ELR (cell line): ENCODE data around the gene ALG12.
"Not testable (repeated sequence)": the region's sequence is repeated elsewhere in the genome, so short reads cannot be mapped to it uniquely, and the experiment has no call there.

Experiments
- DNase-seq: peaks from one replicate; pipeline ENCODE4 v3.0.0-alpha.2; 2015; ENCODE audit warnings: low read depth

The ALG12 gene

GRCh38 chr22:49866646-49867045, 51.6 kb downstream of the ALG12 start:
- no peak for DNase-seq

GRCh38 chr22:49866134-49866533, 52.1 kb downstream of the ALG12 start:
- no peak for DNase-seq

- DNase-seq, result no peak
These were observed 53.1 kb downstream of the ALG12 start for GRCh38 chr22:49865156-49865555.

GRCh38 chr22:49863931-49864330, 54.3 kb downstream of the ALG12 start:
- no peak for DNase-seq

- no peak for DNase-seq
These were observed 55.8 kb downstream of the ALG12 start for GRCh38 chr22:49862496-49862776.

GRCh38 chr22:49861642-49862495, 56.4 kb downstream of the ALG12 start:
- DNase-seq, result no peak

GRCh38 chr22:49858827-49859226, 59.4 kb downstream of the ALG12 start:
- DNase-seq, result no peak

- DNase-seq, result no peak
These were observed 61.2 kb downstream of the ALG12 start for GRCh38 chr22:49856766-49857618.

- DNase-seq, result no peak
These were observed 61.9 kb downstream of the ALG12 start for GRCh38 chr22:49856343-49856742.

GRCh38 chr22:49855251-49855911, 62.9 kb downstream of the ALG12 start:
- DNase-seq, result peak; percentile 48

GRCh38 chr22:49853981-49854831, 64.0 kb downstream of the ALG12 start:
- peak; percentile 54 for DNase-seq

- DNase-seq, result peak; percentile 96
These were observed 65.0 kb downstream of the ALG12 start, which contains the start of gene ZBED4 for GRCh38 chr22:49852898-49853894. ZBED4 (plus strand) TSS chr22:49853844; CDS start chr22:49883663, 29,819 bp downstream.

- not testable (repeated sequence) for DNase-seq
These were observed 65.7 kb downstream of the ALG12 start for GRCh38 chr22:49852568-49852897.

- DNase-seq, result no peak
These were observed 67.1 kb downstream of the ALG12 start for GRCh38 chr22:49850959-49851802.
